ENCODE data around the gene PROM1.

PROM1 gene

GRCh38 chr4:15935504-15936402 is 148.1 kb downstream of the PROM1 start:
- no peak for DNase-seq

GRCh38 chr4:15934259-15934658 is 149.6 kb downstream of the PROM1 start:
- DNase-seq: no peak

DNA sequence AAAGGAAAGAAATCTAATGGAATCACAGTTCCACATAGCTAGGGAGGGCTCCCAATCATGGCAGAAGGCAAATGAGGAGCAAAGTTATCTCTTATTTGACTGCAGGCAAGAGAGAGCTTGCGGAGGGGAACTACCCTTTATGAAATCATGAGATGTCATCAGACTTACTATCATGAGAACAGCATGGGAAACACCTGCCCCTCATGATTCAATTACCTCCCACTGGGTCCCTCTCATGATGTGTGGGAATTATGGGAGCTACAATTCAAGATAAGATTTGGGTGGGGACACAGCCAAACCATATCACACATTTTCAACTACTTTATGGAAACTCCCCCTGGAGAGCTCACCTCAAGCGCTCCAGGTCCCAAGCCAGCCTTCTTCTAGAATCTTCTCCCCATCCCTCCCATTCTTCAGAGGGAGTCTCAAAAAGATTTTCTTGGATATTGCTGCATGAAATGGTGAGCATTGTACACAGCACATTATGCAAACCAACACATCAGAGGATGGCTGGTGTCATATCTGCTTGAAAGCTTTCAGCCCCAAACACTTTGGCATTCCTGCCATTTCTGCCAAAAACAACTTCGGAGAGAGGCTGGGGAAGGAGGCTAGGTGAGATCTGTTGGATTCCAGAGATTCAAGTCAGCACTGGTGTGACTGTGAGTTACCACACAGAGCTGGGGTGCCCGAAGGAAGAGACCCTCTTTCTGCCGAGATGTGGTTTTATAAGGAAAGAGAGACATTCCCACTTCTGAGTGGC is 152.2 kb downstream of the PROM1 start:
- DNase-seq: no peak

GRCh38 chr4:15930314-15930713 is 153.5 kb downstream of the PROM1 start:
- DNase-seq: no peak

DNA sequence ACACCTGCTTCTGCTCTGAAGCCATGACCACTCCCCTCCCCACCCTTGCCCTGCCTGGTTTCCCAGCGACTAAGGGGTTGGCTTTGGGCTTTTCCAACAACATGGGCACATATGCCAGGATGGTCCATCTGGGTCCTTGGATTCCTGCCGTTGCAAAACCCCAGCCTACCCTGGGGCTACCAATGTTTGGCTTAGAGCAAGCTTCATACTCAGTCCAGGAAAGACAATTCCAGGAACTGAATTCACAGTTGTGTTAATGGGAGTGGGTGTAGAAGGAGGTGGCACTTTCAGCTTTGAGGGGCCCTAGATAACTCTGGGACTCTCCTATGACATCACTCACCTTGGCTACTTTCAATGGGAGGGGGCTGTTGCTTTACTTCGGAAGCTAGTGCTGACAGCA is 154.3 kb downstream of the PROM1 start:
- no peak for DNase-seq

DNA sequence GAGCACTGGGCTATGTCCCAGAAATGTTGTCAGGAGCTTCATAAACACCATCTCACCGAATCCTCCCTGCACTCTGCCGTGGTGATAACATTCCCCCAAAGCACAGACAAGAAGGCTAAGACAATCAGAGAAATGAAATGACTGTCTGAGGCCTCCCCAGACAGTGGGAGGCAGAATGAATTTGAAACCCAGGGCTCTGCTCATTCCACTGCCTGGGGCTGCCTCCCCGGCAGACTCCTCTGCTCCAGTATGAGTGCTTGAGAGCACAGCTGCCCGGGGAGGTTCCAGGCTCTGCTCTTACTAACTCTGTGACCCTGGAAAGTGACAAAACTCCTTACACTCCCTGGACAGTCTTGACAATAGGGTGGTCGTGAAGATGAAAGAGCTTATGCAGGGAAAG is 154.9 kb downstream of the PROM1 start:
- DNase-seq: no peak

- no peak for DNase-seq
Measured at GRCh38 chr4:15926486-15926885, 157.3 kb downstream of the PROM1 start.

GRCh38 chr4:15925830-15926229 is 158.0 kb downstream of the PROM1 start:
- DNase-seq: no peak

DNA sequence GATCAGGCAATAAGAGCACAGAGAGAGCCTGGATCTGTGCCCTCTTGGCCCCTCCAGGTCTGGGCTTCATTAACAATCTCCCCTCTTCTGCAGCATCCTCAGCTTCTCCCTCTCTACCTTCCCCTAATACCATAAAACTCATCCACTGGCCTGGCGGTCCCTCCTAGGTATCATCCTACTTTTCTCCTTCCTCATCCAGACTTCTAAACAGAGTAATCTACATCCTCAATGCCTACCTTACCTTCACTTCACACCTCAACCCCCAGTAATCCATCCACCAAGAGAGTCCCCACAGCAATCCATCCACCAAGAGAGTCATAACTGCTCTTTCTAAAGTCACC is 162.3 kb downstream of the PROM1 start:
- no peak for DNase-seq

GRCh38 chr4:15920723-15921591 is 162.9 kb downstream of the PROM1 start:
- peak; percentile 59 for DNase-seq

DNA sequence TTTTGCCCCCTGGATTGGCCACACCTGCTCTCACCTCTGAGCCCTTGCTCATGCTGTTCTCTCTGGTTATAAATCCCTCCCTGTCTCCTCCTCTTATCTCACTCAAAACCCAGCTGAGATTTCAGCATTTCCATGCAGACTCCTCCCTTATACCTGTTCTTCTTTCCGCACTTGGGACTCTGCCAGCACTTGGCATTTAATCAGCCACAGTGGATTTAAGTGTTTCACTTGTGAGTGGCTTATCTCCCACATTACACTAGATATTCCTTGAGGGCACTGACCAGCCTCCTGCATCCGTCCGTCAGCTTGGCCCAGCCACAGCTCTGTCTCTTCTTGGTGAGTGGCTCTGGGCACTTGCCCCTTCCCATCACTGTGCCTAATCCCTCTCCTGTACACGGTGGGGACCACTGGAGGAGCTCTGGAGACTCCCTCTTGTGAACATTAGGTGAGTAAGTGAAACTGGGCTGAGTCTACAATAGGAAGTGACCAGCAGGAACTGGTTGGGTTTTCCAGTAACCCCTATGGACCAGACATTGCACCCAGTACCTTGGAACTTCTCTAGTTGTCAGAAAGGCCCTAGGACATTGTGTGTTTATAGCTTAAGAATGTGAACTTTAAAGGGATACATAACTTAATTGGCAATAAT is 165.2 kb downstream of the PROM1 start:
- no peak for DNase-seq
